CD8-positive, alpha-beta memory T cell (primary cell): ENCODE measurements around the gene PWWP2B. TPM values are rescaled to one million over a fixed set of nuclear protein-coding genes. Genes with fewer than 3 reads are reported as not detected.

Experiments
- CTCF ChIA-PET: fragments of 350-600 bp; sonication (Branson Sonifier 250); formaldehyde crosslinking; loops from one replicate; lab custom pipeline; 2021; ENCODE audit warnings: antibody characterized with exemption; lab: Charles Lee
- POLR2A ChIA-PET: fragments of 350-600 bp; sonication (Branson Sonifier 250); formaldehyde crosslinking; loops from one replicate; lab custom pipeline; 2021; ENCODE audit warnings: antibody characterized with exemption; lab: Charles Lee
- DNase-seq, 5 donors: peaks; one replicate each; pipeline versions ENCODE4 v3.0.0 to v3.0.0-alpha.2; 2020 to 2022; ENCODE audit warnings: mixed read lengths in 1 of 5
- H3K27ac ChIP-seq: one replicate; pipeline ENCODE4 v1.7.0; 2013; ENCODE audit warnings: low read depth, mild to moderate bottlenecking, low read length, moderate library complexity
- H3K27me3 ChIP-seq: 2 replicates; pipeline ENCODE4 v1.7.0; 2013; ENCODE audit warnings: low read length, mild to moderate bottlenecking; ENCODE audit not compliant: insufficient read depth, poor library complexity, severe bottlenecking
- H3K36me3 ChIP-seq: 2 replicates; pipeline ENCODE4 v1.7.0; 2013; ENCODE audit warnings: mild to moderate bottlenecking, low read length, moderate library complexity; ENCODE audit not compliant: insufficient read depth
- H3K4me1 ChIP-seq: 2 replicates; pipeline ENCODE4 v1.7.0; 2013; ENCODE audit warnings: mild to moderate bottlenecking, low read length, moderate library complexity; ENCODE audit not compliant: insufficient read depth
- H3K4me3 ChIP-seq: 2 replicates; pipeline ENCODE4 v1.7.0; 2013; ENCODE audit warnings: mild to moderate bottlenecking, low read length
- H3K9me3 ChIP-seq: 2 replicates; pipeline ENCODE4 v1.7.0; 2013; ENCODE audit warnings: mild to moderate bottlenecking, low read length
- H3K27ac Mint-ChIP-seq, 8 donors: one replicate each; pipeline ENCODE4 v1.8.0; 2020 to 2021; ENCODE audit warnings: mixed read lengths in 8 of 8, mild to moderate bottlenecking in 6 of 8, inconsistent platforms in 3 of 8, moderate library complexity in 3 of 8
- H3K27me3 Mint-ChIP-seq, 2 donors: one replicate each; pipeline ENCODE4 v1.8.0; 2020 to 2021; ENCODE audit warnings: mixed read lengths in 2 of 2, mild to moderate bottlenecking in 1 of 2, moderate library complexity in 1 of 2
- H3K36me3 Mint-ChIP-seq, 3 donors: one replicate each; pipeline ENCODE4 v1.8.0; 2020 to 2021; ENCODE audit warnings: mixed read lengths in 3 of 3, inconsistent platforms in 1 of 3, mild to moderate bottlenecking in 1 of 3
- H3K4me1 Mint-ChIP-seq, 3 donors: one replicate each; pipeline ENCODE4 v1.8.0; 2020 to 2021; ENCODE audit warnings: mixed read lengths in 3 of 3, inconsistent platforms in 1 of 3, mild to moderate bottlenecking in 1 of 3
- H3K4me3 Mint-ChIP-seq, 7 donors: one replicate each; pipeline ENCODE4 v1.8.0; 2020 to 2021; ENCODE audit warnings: mixed read lengths in 7 of 7, mild to moderate bottlenecking in 6 of 7, moderate library complexity in 4 of 7, inconsistent platforms in 2 of 7
- H3K9me3 Mint-ChIP-seq, 5 donors: one replicate each; pipeline ENCODE4 v1.8.0; 2020 to 2022; ENCODE audit warnings: mixed read lengths in 5 of 5, mild to moderate bottlenecking in 3 of 5, moderate library complexity in 2 of 5, inconsistent platforms in 1 of 5
- polyA plus RNA-seq: library from polyadenylated mRNA; unstranded; fragments of 300-500 nt; fragmentation: Illumina TruSeq; gene quantifications from one replicate; pipeline ENCODE4 v1.2.3, GENCODE V29; 2021
- total RNA-seq, 2 experiments: library from RNA; stranded (reverse); gene quantifications; one replicate each; pipeline ENCODE4 v1.2.3, GENCODE V29; 2021

The PWWP2B gene
- total RNA-seq, result 1 to 10 TPM; 3.1 to 3.7 TPM
- polyA plus RNA-seq, result 4.4 TPM

- peaks cover 6 to 47% (median 17%) of the 10 kb centered on the region in 3 donors for H3K4me1 Mint-ChIP-seq
- H3K4me3 Mint-ChIP-seq, result peak within 1 kb of the TSS; percentile 80 to 90 (median 88)
- POLR2A ChIA-PET, result interaction anchor here (2.3 kb wide), 1 partner anchor 50 kb away, joined by 15 read pairs; no protein-coding TSS in a partner anchor
- Histone ChIP-seq H3K4me1 (peaks cover 17% of the 10 kb centered on the region), H3K9me3 (no peaks in the 10 kb centered on the region), H3K36me3 (no peaks in the 10 kb centered on the region), H3K27ac (peak within 1 kb of the TSS; percentile 43), H3K4me3 (peak within 1 kb of the TSS; percentile 68), H3K27me3 (no peaks in the 10 kb centered on the region)
- no peaks in the 10 kb centered on the region for H3K9me3 Mint-ChIP-seq
- H3K27ac Mint-ChIP-seq, result peak within 1 kb of the TSS; percentile 73 to 94 (median 90)
- peak; percentile 49 to 76 (median 65) for DNase-seq
- H3K27me3 Mint-ChIP-seq, result no peaks in the 10 kb centered on the region
- H3K36me3 Mint-ChIP-seq, result peaks cover 0 to 2% (median 0%) of the 10 kb centered on the region in 3 donors
- CTCF ChIA-PET, result interaction anchor here (1.0 to 4.0 kb wide), 3 partner anchors 9 to 49 kb away, joined by 4 to 17 read pairs (median 4); no protein-coding TSS in a partner anchor
Measured at GRCh38 chr10:132397036-132397541, at the start of gene PWWP2B. TSS of gene PWWP2B (plus strand) at chr10:132397200. CDS start at chr10:132397227, 27 bp downstream.

GRCh38 chr10:132347211-132347930, 49.6 kb upstream of the PWWP2B start:
- Histone ChIP-seq H3K36me3 (no peaks in the 10 kb centered on the region), H3K4me1 (no peaks in the 10 kb centered on the region), H3K9me3 (no peaks in the 10 kb centered on the region), H3K27me3 (no peaks in the 10 kb centered on the region), H3K27ac (no peak overlapping the region), H3K4me3 (no peak overlapping the region)
- POLR2A ChIA-PET, result no interaction called here
- H3K4me1 Mint-ChIP-seq, result no peaks in the 10 kb centered on the region
- H3K27ac Mint-ChIP-seq, result no peak overlapping the region
- no peaks in the 10 kb centered on the region for H3K27me3 Mint-ChIP-seq
- no peak for DNase-seq
- peaks cover 0 to 3% (median 0%) of the 10 kb centered on the region in 5 donors for H3K9me3 Mint-ChIP-seq
- CTCF ChIA-PET, result no interaction called here
- H3K36me3 Mint-ChIP-seq, result peaks cover 3 to 28% (median 4%) of the 10 kb centered on the region in 3 donors
- H3K4me3 Mint-ChIP-seq, result no peak overlapping the region

- H3K27ac Mint-ChIP-seq, result no peak overlapping the region
- Histone ChIP-seq H3K4me1 (peaks cover 3% of the 10 kb centered on the region), H3K27ac (no peak overlapping the region), H3K36me3 (no peaks in the 10 kb centered on the region), H3K4me3 (no peak overlapping the region), H3K27me3 (no peaks in the 10 kb centered on the region), H3K9me3 (no peaks in the 10 kb centered on the region)
- ChIA-PET CTCF (interaction anchor here (1.5 kb wide), 1 partner anchor 10 kb away, joined by 3 read pairs; no protein-coding TSS in a partner anchor), POLR2A (no interaction called here)
- H3K27me3 Mint-ChIP-seq, result no peaks in the 10 kb centered on the region
- H3K9me3 Mint-ChIP-seq, result no peaks in the 10 kb centered on the region
- no peak overlapping the region for H3K4me3 Mint-ChIP-seq
- DNase-seq, result no peak
- peaks cover 0 to 26% (median 2%) of the 10 kb centered on the region in 3 donors for H3K36me3 Mint-ChIP-seq
- peaks cover 3 to 4% (median 4%) of the 10 kb centered on the region in 3 donors for H3K4me1 Mint-ChIP-seq
Measured at GRCh38 chr10:132347931-132348267, 49.1 kb upstream of the PWWP2B start.

- CTCF ChIA-PET, result interaction anchor here (1.6 kb wide), 1 partner anchor 97 kb away, joined by 3 read pairs; no protein-coding TSS in a partner anchor
- Histone ChIP-seq H3K9me3 (no peaks in the 10 kb centered on the region), H3K4me1 (peaks cover 3% of the 10 kb centered on the region), H3K27ac (no peak overlapping the region), H3K27me3 (no peaks in the 10 kb centered on the region), H3K4me3 (no peak overlapping the region), H3K36me3 (no peaks in the 10 kb centered on the region)
- peaks cover 0 to 17% (median 2%) of the 10 kb centered on the region in 3 donors for H3K36me3 Mint-ChIP-seq
- H3K27ac Mint-ChIP-seq, result peak overlapping the region in 1 of 8 donors; percentile 70
- no peak for DNase-seq
- POLR2A ChIA-PET, result no interaction called here
- no peaks in the 10 kb centered on the region for H3K9me3 Mint-ChIP-seq
- no peaks in the 10 kb centered on the region for H3K27me3 Mint-ChIP-seq
- no peak overlapping the region for H3K4me3 Mint-ChIP-seq
- peaks cover 4 to 5% (median 4%) of the 10 kb centered on the region in 3 donors for H3K4me1 Mint-ChIP-seq
Measured at GRCh38 chr10:132349766-132350165, 47.2 kb upstream of the PWWP2B start.

- Mint-ChIP-seq H3K27me3 (no peaks in the 10 kb centered on the region), H3K36me3 (peaks cover 0 to 14% (median 0%) of the 10 kb centered on the region in 3 donors), H3K27ac (peak overlapping the region in 1 of 8 donors; percentile 92), H3K9me3 (no peaks in the 10 kb centered on the region), H3K4me3 (no peak overlapping the region), H3K4me1 (peaks cover 4 to 5% (median 4%) of the 10 kb centered on the region in 3 donors)
- POLR2A ChIA-PET, result no interaction called here
- Histone ChIP-seq H3K4me3 (no peak overlapping the region), H3K4me1 (peaks cover 3% of the 10 kb centered on the region), H3K9me3 (no peaks in the 10 kb centered on the region), H3K36me3 (no peaks in the 10 kb centered on the region), H3K27ac (no peak overlapping the region), H3K27me3 (no peaks in the 10 kb centered on the region)
- CTCF ChIA-PET, result interaction anchor here (1.3 to 1.6 kb wide), 3 partner anchors 93 to 131 kb away, joined by 3 read pairs; no protein-coding TSS in a partner anchor
- DNase-seq, result no peak
Measured at GRCh38 chr10:132350391-132350790, 46.6 kb upstream of the PWWP2B start.

- H3K4me3 Mint-ChIP-seq, result no peak overlapping the region
- ChIA-PET CTCF (interaction anchor here (0.9 to 1.6 kb wide), 5 partner anchors 92 to 132 kb away, joined by 3 to 4 read pairs (median 3); no protein-coding TSS in a partner anchor), POLR2A (no interaction called here)
- H3K27me3 Mint-ChIP-seq, result no peaks in the 10 kb centered on the region
- H3K36me3 Mint-ChIP-seq, result peaks cover 0 to 9% (median 0%) of the 10 kb centered on the region in 3 donors
- Histone ChIP-seq H3K4me3 (no peak overlapping the region), H3K27me3 (no peaks in the 10 kb centered on the region), H3K27ac (no peak overlapping the region), H3K9me3 (no peaks in the 10 kb centered on the region), H3K4me1 (peaks cover 3% of the 10 kb centered on the region), H3K36me3 (no peaks in the 10 kb centered on the region)
- no peak overlapping the region for H3K27ac Mint-ChIP-seq
- H3K9me3 Mint-ChIP-seq, result no peaks in the 10 kb centered on the region
- no peak for DNase-seq
- peaks cover 4 to 5% (median 4%) of the 10 kb centered on the region in 3 donors for H3K4me1 Mint-ChIP-seq
Measured at GRCh38 chr10:132350946-132351345, 46.1 kb upstream of the PWWP2B start.

- H3K27me3 ChIP-seq, result no peaks in the 10 kb centered on the region
- no peak for DNase-seq
- H3K36me3 Mint-ChIP-seq, result peaks cover 0 to 9% (median 0%) of the 10 kb centered on the region in 3 donors
- H3K27me3 Mint-ChIP-seq, result no peaks in the 10 kb centered on the region
- H3K36me3 ChIP-seq, result no peaks in the 10 kb centered on the region
- peaks cover 4 to 5% (median 4%) of the 10 kb centered on the region in 3 donors for H3K4me1 Mint-ChIP-seq
- CTCF ChIA-PET, result interaction anchor here (0.9 to 1.5 kb wide), 4 partner anchors 92 to 132 kb away, joined by 3 to 4 read pairs (median 3); no protein-coding TSS in a partner anchor
- H3K27ac Mint-ChIP-seq, result no peak overlapping the region
- no peak overlapping the region for H3K27ac ChIP-seq
- POLR2A ChIA-PET, result interaction anchor here (0.6 kb wide), 1 partner anchor 18 kb away, joined by 7 read pairs; no protein-coding TSS in a partner anchor
- no peak overlapping the region for H3K4me3 ChIP-seq
- no peaks in the 10 kb centered on the region for H3K9me3 ChIP-seq
- no peaks in the 10 kb centered on the region for H3K9me3 Mint-ChIP-seq
- no peak overlapping the region for H3K4me3 Mint-ChIP-seq
- H3K4me1 ChIP-seq, result peaks cover 3% of the 10 kb centered on the region
Measured at GRCh38 chr10:132351611-132352010, 45.4 kb upstream of the PWWP2B start.
